NCI-H526 treated with DMSO at 0.1 percent for 48 hours (cell line): ENCODE data around the gene CPT1C.
A peak's percentile ranks its signal among the peaks of the same experiment; 100 is the strongest.

ENCODE experiments used
- DNase-seq: peaks from one replicate; lab custom pipeline; 2025; lab: John Stamatoyannopoulos, UW

Gene CPT1C

DNA sequence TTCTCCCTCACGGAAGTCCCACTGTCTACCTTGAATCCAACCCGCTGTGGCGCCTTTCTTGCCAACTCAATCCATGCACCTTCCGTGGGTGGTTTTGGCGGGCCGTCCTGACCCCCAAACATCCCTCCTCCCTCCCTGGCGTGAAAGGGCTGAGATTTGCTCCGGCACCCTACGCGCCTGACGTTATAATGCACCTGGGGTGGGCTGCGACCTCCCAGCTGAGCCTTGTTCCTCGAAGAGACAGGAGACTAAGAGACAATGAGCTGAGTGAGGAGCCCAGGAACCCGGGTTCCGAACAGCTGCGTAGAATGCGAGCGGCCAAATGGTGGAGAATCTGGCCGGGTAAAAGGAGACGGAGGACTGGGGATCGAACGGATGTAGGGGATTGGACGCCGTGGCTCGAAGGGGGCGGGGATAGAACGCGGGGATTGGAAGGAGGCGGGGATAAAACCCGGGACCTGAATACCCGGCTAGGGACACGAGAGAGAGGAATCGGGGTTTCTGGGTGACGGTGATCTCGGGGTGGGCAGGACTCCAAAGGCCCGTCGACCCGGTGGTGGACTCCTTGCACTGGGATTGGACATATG lies at the start of gene CPT1C:
TSS of gene CPT1C (plus strand) at position 461 of the 587 bp plus-strand sequence. CDS start 1,137 bp downstream, outside the sequence.
- DNase-seq = peak; percentile 80

DNA sequence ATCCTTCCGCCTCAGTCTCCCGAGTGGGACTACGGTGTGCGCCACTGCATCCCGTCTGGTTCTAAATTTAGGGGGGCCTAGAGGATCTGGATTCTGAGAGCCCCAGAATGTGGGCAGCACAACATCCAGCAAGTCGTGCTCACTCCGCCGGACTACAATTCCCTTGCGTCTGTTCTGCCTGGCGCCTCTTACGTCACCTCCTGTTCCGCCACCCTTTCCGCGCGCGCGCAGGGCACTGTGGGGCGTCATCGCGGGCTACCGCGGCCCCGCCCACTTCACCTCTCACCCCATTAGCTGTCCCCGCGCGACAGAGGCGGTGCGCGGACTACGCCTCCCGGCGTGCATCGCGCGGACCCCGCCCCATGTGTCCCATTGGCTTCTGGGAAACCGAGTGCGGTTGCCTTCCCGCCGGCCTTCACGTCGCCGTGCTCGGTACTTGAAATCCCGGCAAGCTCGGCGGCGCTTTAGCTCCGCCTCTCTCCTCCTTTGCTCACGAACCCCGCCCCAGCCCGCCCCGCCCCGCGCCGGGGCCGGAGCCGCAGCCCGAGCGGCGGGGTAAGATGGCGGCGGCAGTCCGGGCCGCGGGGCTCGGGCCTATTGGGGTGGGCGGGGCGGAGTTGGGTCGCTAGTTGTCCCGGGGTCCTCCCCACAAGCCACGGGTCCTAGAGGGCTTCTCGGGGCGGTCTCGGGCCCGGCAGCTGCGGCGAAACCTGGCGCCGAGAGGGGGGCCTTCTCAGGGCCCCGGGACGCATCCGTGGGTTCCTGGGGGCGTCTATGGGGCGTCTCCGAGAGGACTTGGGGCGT lies 49.0 kb upstream of the CPT1C start, which contains the start of gene SCAF1:
TSS of gene SCAF1 (plus strand) at position 522 of the 804 bp plus-strand sequence. CDS start 2,818 bp downstream, outside the sequence.
- peak; percentile 98 for DNase-seq

DNA sequence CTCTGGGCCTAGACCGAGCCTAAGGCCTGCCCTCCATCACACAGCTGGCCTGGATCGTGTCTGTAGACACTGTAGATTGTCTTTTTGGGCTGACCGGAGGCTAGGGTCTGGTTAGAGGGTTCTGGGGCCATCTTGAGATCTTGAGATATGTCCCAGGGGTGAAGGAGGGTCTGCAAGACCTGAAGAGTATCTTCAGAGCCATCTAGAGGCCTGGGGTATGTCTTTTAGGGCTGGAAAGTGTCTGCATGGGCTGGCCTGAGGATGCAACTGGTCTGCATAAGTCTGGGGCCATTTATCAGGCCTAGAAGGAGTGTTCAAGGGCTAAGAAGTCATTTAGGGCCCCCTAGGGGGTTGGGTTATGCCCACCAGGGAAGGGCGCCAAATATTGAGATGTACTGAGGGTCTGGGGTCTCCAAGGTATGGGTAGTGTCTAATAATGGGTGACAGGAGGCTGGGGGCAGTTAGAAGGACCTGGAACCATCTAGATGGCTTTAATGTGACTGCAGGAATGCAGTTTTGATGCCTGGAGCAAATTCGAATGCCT lies 48.4 kb upstream of the CPT1C start:
- DNase-seq = no peak

DNA sequence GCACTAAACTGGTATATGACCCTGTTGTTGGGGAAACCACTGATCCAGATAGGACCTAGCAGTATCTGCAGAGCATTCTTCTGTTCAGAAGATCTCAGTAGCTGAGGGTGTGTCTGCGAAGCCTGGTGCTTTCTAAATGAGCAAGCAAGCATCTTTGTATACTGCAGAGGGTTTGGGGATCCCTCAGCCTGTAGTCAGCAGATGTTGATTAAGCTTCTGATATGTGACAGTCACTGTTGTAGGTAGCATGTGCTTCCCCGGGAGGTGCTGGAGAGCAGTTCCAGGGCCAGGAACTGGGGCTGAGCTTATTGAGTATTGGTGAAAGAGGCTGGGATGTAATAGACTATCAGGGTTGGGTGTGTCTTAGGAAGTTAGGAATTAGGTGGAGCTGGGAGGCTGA lies 47.5 kb upstream of the CPT1C start:
- DNase-seq = no peak

DNA sequence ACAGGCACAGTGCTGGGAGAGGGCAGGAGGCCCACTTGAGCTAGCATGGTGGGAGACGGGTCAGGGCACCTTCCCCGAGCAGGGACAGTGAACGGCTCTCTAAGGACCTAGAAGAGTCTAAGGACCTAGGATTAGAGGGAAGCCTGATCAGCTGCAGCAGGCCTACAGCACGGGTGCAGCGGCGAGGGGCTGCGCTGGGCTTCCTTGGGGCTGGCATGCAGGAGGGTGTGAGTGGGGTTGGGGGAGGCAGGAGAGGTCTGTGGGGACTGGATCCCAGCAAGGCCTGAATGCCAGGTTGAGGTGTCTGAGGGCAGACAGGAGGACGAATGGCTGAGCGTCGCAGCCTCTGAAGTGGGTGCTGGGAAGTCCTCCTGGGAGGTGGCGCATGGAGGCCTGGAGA lies 45.3 kb upstream of the CPT1C start:
- DNase-seq = no peak

DNA sequence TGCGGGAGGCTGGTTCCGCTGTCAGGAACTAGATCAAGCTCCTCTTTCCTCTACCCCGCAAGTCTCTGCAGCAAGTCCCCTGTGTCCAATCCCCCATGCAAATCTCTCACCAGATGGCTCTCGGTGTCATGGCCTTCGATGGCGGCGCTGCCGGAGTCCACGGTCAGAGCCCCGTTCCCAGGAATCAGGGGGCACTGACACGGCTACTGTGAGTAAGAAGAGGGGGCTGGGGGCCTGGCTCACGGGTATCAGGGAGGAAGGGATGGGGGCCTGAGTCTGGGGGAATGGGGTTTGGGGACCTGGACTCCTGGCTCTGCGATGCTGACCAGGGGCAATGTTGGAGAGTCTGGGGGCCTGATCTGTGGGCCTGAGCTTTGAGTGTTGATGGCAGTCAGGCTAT lies 44.9 kb upstream of the CPT1C start:
- DNase-seq = no peak

DNA sequence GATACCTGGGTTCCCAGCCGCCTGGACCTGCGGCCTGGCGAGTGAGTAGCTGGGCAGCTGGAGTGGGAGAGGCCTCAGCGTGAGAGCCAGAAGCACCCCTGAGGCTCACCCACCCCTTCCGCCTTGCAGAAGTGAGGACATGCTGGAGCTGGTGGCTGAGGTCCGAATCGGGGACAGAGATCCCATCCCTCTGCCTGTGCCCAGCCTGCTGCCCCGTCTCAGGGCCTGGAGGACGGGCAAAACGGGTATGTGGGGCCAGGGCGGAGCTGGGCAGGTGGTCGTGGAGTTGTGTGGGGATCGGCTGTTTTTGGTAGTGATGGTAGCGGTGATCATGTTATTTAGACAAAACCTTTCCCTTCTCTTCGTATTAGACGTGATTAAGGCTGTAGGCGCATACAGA lies 44.3 kb upstream of the CPT1C start:
- no peak for DNase-seq

DNA sequence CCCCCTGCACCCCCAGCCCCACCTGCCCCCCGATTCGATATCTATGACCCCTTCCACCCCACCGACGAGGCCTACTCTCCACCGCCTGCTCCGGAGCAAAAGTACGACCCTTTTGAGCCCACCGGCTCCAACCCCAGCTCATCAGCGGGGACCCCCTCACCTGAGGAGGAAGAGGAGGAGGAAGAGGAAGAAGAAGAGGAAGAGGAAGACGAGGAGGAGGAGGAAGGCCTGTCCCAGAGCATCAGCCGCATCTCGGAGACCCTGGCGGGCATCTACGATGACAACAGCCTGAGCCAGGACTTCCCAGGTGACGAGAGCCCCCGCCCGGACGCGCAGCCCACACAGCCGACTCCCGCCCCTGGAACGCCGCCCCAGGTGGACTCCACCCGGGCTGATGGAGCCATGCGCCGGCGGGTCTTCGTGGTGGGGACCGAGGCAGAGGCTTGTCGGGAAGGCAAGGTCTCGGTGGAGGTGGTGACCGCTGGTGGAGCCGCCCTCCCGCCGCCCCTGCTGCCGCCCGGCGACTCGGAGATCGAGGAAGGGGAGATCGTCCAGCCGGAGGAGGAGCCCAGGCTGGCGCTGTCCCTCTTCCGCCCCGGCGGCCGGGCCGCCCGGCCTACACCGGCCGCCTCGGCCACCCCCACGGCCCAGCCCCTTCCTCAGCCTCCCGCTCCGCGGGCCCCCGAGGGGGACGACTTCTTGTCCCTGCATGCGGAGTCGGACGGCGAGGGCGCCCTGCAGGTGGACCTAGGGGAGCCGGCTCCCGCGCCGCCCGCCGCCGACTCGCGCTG lies 39.7 kb upstream of the CPT1C start:
- no peak for DNase-seq

DNA sequence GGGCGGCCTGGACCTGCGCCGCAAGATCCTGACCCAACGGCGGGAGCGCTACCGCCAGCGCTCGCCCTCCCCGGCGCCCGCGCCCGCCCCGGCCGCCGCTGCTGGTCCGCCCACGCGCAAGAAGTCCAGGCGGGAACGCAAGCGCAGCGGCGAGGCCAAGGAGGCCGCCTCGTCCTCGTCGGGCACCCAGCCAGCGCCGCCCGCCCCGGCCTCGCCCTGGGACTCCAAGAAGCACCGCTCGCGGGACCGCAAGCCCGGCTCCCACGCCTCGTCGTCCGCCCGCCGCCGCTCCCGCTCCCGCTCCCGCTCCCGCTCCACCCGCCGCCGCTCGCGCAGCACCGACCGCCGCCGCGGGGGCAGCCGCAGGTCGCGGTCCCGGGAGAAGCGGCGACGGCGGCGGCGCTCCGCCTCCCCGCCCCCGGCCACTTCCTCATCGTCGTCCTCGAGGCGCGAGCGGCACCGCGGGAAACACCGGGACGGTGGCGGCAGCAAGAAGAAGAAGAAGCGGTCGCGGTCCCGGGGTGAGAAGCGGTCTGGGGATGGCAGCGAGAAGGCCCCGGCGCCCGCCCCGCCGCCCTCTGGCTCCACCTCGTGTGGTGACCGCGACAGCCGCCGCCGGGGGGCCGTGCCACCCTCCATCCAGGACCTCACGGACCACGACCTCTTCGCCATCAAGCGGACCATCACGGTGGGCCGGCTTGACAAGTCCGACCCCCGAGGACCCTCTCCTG lies 38.9 kb upstream of the CPT1C start:
- DNase-seq = no peak

DNA sequence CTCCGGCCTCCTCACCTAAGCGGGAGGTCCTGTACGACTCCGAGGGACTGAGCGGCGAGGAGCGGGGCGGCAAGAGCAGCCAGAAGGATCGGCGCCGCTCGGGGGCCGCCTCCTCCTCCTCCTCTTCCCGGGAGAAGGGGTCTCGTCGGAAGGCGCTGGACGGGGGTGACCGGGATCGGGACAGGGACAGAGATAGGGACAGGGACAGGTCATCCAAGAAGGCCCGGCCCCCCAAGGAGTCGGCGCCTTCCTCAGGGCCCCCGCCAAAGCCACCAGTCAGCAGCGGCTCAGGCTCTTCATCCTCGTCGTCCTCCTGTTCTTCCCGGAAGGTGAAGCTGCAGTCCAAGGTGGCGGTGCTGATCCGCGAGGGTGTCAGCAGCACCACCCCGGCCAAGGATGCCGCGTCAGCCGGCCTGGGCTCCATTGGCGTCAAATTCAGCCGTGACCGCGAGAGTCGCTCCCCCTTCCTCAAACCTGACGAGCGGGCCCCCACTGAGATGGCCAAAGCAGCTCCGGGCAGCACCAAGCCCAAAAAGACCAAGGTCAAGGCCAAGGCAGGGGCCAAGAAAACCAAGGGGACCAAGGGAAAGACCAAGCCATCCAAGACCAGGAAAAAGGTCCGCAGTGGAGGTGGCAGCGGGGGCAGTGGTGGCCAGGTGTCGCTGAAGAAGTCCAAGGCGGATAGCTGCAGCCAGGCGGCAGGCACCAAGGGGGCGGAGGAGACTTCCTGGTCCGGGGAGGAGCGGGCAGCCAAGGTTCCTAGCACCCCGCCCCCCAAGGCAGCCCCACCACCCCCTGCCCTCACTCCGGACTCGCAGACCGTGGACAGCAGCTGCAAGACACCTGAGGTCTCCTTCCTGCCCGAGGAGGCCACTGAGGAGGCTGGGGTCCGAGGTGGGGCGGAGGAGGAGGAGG lies 38.1 kb upstream of the CPT1C start:
- no peak for DNase-seq

DNA sequence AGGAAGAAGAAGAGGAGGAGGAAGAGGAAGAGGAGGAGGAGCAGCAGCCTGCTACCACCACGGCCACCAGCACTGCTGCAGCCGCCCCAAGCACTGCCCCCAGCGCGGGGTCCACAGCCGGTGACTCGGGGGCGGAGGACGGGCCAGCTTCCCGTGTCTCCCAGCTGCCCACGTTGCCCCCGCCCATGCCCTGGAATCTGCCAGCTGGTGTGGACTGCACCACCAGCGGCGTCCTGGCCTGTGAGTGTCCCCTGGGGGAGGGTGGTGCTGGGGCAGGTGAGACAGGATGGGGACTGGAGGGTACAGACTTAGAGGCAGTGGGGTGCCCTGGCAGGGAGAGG lies 37.5 kb upstream of the CPT1C start:
- no peak for DNase-seq

DNA sequence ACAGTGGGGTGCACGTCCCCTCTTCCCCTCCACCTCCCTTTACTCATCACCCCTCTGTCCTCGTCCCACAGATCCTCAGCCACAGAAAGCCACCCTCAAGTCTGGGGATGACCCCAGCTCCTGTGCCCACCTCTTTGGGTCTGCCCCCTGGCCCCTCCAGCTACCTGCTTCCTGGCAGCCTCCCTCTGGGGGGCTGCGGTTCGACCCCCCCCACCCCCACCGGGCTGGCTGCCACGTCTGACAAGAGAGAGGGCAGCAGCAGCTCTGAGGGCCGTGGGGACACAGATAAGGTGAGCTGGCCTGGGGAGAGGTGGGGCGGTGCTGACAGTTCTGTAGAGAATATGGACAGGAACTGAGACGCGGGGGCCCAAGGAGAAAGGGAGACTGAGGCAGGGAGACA lies 36.3 kb upstream of the CPT1C start:
- DNase-seq = no peak

DNA sequence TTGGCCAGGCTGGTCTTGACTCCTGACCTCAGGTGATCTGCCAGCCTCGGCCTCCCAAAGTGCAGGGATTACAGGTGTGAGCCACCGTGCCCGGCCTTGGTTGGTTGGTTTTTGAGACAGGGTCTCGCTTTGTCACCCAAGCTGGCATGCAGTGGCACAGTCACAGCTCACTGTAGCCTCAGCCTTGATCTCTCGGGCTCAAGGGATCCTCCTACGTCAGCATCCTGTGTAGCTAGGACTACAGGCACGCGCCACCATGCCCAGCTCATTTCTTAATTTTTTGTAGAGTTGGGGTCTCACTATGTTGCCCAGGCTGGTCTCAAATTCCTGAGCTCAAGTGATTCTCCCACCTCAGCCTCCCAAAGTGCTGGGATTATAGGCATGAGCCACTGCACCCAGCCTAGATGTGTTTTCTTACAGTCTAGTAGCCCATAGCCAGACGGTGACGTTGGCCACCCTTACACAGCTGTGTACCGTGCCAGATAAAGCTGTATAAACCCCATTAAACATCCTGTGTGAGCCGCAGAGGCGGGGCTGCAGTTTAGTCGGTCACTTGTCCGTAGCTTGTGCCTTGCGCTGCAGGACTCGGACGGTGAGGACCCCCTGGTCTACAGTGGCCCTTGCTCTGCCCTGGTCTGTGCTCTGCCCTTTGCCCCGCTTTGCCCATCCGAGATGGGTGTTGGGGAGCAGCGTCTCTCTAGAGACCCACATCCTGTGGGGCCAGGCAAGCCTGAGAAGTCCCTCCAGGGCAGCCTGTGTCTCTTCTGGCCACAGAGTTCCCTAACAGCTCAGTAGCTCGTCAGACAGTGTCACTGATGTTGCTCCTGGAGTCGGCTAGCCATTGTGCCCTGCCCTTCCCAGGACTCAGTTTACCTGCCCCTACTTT lies 35.1 kb upstream of the CPT1C start:
- no peak for DNase-seq

DNA sequence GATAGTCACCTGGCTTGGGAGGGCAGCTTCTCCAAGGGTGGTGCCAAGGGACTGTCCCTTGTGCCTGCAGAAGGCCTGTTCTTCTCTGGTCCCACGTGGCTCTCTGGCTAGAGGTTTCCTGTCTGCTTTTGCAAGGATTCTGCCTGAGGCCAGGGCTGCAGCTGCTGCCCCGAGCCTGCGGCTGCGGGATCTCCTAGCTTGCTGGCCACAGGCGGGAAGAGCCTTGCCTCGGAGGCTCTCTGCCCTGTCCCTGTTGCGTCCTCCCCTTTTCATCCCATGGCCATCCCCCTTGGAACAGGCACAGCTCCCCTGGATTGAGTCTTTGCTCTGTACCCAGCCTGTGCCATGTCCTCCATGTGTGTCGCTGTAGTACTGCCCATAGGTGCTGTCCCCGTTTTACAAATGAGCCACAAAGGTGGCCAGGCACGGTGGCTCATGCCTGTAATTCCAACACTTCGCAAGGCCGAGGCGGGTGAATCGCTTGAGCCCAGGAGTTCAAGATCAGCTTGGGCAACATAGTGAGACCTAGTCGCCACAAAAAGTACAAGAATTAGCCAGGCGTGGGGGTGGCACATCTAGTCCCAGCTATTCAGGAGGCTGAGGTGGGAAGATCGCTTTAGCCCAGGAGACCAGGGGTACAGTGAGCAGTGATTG lies 34.3 kb upstream of the CPT1C start:
- DNase-seq = no peak

DNA sequence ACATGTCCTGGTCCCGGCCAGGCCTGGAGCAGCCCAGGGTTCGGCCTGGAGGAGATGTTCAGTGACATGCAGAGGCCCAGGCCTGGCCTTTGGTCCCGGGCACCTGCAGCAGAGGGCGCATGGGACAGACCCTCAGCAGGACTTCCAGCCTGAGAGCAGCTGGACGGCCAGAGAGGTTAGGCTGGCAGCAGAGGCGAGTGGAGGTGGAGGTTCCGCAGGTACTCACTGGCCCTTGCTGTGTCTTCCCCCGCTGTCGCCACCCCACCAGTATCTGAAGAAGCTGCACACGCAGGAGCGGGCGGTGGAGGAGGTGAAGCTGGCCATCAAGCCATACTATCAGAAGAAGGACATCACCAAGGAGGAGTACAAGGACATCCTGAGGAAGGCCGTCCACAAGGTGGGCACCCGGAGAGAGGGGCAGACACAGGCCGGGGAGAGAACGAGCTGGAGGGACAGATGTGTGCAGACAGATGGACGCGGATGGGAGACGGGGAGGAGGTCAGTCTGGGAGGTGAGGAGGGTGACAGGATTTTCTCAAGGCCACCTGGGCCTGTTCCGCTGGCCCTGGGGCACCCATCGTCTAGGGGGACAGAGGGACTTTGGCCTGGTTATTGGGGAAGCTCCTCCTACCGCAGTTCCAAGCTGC lies 33.3 kb upstream of the CPT1C start:
- no peak for DNase-seq

DNA sequence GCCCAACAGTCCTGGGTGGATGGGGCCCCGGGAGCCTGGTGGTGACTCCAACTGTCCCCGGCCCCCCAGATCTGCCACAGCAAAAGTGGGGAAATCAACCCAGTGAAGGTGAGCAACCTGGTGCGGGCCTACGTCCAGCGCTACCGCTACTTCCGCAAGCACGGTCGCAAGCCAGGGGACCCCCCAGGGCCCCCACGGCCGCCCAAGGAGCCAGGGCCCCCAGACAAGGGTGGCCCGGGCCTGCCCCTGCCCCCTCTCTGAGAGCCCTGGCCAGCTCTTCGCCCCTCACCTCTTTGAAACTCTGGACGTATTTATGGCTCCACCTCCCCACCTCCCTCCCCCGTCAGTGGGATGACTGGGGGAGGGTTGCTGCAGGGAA lies 32.8 kb upstream of the CPT1C start:
- DNase-seq = no peak

DNA sequence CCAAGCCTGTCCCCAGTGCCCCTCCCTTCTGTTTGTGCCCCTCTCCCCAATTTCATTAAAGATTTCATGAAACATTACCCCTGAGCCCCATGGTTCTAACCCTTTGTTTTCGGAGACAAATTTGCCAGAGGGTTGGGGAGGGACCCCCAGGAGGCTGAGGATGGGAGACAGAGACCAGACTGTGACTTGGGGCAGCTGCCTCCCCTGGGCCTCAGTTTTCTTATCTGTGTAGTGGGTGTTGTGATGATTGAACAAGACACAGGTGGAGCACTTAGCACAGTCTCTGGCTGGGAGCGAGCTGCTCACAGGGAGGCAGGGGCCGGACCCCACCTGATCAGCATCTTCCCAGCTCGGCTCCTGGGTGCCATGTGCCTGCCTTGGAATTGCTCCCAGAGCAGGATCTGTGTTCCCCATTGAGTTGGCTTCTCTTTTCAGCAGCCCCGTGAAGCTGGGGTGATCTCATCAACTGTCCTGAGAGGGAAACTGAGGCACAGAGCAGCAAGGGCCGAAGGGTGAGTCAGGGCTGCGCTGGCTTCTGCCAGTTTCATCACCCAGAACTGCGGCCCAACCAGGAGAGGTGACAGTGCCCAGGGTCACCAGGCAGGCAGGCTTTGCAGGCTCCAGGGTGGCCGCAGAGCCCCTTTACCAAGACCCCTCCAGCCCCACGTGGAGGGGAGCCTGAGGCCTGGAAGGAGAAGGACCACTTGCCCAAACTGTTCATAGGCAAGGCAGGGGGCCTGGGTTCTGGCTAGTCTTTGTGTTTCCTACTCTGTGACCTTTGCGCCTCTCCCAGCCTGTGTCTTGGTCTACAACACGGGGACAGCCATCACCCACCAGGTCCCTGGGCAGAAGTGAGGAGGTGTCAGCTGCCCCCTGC lies 32.1 kb upstream of the CPT1C start:
- no peak for DNase-seq
